Superior temporal gyrus (tissue), 1 donor: ENCODE measurements around the gene VSIG1.

ENCODE experiments used
- DNase-seq: peaks from one replicate; pipeline ENCODE4 v3.0.0-alpha.2; 2016; ENCODE audit errors: extremely low spot score

The VSIG1 gene

DNA sequence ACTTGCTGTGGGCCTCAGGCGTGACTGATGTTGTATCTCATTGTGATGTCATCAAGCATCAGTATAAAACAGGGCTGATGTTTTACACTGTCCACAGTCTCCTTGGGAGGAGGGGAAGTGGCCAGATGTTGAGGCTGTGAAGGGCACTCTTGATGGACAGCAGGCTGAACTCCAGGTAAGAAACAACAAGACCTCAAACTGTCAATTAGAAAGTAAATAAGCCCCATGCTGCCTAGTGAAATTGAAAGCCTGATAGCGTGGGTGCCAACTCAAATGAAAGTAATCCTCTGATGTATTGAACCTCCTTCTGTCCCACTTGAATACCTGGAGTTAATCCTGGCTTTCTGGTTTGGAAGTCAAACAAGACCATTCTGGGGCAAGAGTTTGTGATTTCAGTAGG is 19.7 kb downstream of the VSIG1 start:
- no peak for DNase-seq

DNA sequence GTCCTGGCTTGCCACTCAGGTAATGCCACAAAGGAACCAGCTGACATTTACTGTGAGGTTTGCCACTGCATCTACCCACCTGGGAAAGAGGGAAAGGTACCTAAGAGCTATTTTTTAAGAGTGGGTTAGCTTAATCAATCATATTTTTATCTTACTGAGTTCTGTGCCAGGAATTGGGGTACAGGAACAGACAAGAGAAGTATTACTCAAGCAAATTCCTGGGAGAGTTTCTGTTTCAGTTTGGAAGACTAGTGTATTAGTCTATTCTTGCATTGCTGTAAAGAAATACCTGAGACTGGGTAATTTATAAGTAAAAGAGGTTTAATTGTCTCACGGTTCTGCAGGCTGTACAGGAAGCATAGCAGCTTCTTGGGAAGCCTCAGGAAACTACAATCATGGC is 23.3 kb downstream of the VSIG1 start:
- no peak for DNase-seq

DNA sequence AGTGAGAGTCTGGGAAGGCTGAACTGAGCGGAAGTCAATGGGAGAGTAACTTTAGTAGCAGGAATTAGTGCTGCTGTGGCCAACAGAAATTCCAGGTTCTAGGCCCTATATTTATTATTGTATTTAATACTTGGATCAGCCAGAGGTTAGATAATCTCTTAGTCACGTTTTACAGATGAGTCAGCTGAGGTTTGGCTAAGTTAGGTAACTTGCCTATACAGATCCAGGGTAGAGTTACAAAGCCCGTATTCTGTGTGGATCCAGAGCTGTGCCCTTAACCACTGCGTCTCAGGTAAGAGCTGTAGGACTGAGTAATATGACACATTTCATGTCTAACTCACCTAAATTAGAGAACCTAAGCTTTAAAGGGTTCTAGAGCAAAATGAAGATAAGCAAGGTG is 26.0 kb downstream of the VSIG1 start:
- DNase-seq, result no peak

DNA sequence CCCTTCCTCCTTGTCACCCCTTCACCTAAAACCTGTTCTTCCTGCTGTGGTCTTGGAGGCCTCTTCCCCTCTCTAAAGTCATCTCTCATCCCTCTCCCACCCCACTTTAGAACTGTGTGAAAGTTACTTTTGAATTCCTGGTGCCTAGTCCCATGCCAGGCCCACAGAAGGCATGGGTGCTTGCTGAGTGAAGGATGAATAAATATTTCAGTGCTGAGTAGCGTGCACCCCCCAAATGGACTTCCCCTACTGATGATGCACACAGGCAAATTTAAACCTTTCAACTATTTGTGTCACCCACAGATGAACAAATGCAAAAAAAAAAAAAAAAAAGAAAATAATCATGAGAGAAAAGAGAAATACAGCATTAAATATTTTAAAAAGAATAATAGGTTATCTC is 26.7 kb downstream of the VSIG1 start:
- DNase-seq, result no peak

DNA sequence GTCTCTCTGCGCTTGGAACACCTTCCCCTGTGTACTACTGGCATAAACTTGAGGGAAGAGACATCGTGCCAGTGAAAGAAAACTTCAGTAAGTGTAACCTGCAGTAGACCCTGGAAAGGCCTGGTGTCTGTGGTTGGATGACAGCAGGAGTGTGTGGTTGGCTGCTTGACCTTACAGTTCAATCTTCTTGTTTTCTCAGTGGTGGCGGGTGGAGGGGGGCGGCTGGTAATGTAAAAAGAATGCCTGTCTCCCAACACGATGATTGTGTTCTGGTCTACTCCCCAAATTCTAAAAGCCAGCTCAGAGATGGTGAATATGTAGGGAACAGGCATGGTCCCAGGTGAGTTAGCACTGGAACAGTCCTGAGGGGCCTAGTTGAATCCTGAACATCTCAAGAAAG is 27.9 kb downstream of the VSIG1 start:
- DNase-seq, result no peak

DNA sequence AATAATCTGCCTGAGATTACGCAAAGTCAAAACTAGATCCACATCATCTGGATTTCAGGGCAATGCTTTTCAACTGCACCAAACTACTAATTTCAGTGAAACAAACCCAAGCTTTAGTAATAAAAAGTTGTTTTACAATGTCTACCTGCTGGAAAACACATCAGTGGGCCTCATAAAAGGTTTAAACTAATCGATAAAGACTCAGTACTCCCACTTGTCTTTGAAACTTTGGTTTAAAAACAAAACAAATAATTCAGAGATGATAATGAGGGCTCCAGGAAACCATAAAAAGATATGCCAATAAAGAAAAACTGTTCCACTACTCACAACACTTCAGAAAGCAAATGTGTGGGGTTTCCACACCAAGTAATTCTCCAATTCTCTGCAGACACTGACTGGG is 36.2 kb downstream of the VSIG1 start:
- DNase-seq, result no peak

DNA sequence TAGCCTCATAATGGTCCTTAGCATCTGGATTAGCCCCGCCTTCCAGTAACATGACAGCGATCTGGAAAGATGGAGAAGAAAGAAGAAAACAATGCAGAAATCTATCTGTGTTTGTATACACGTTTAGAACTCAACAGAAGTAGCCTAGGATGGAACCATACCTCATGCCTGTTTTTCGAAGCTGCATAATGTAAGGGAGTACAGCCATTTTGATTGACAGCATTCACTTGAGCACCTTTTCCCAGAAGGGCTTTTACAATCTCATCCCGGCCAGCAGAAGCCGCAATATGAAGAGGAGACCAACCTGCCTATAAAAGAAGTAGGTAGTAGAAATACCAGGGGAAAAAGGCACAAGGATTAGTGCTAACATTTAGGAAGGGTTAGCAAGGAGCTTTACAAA is 42.9 kb downstream of the VSIG1 start:
- no peak for DNase-seq

DNA sequence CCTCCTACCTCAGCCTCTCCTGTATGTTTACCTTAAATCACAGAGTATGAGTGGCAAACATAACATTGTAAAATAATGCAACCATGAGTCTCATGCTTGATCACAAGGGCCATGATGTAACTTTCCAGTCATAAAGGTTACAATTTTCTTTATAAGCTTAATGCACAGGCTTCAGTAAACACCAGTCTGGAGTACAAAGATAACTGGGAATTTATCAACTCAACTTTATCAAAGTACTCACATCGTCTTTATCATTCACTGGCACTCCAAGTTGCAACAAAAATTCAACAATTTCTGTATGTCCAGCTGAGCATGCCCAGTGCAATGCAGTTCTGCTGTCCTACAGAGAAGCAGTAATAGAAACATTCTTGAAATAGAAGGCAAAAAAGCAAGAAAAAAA is 43.6 kb downstream of the VSIG1 start:
- no peak for DNase-seq

DNA sequence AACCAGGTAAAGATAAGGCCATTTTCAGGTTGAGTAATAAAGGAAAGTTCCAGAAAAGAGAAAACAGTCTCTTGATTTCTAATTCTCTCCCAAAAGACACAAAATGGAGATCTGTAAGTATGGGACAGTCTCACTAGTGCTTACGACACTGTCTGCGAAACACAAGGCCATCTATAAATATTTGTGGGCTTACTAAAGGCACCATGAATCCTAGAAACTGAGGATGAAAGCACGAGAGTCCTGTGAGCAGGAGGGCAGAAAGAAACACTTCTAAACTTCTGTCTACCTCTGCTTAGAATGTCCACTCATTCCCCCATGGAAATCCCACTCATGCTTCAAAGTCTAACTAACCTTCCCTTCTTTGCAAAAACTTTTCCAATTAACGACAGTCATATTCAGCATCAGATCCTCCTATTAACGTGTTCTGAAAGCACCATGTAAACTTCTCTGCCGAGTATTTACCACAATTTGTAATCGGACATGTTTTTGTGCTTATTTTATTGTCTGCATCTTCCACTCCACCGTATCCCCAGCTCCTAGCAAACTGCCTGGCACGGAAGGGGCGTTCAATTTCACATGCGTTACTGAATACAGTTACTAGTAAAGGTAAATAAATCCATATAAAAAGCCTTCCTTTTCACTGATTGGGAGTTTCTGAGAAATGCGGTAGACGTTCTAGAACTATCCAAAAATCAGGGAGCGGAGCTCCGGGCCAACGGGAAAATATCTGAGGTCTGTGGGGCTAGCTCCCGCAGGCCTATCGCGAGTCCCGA is 45.8 kb downstream of the VSIG1 start:
- peak; percentile 6 for DNase-seq

DNA sequence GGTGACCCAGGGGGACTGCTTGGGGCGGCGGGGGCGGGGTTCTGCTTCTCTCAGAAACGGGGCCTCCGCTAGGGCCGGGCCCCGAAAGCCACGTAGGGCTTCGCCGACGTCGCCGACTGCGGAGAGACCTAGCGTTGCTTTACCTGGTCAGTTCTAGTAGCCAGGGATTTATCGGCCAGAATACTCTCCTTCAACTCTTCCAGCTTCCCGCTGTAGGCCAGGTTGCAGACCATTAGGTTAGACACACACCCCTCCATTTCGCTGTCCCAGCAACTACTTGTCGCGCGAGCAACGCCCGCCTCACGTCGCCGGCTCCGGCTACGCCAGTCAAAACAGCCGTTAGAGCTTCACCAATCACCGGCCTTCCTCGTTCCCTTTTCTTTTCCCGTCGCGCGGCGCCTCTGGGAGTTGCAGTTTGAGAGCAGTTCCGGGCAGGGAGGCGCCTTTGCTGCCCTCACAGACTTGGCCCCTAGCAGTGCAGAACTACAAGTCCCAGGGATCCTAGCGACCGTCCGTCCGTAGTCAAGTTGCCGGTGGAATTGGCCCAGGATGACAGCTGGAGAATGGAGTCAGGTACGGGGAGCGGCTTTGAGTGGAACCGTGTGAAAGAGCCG is 46.5 kb downstream of the VSIG1 start, which contains the start of the genes ATG4A and PSMD10:
ATG4A (plus strand) TSS at position 515 of the 614 bp plus-strand sequence; CDS start at position 564, 49 bp downstream.
PSMD10 (minus strand) TSS at position 279 of the 614 bp plus-strand sequence; CDS start at position 257, 22 bp downstream.
- peak; percentile 93 for DNase-seq

DNA sequence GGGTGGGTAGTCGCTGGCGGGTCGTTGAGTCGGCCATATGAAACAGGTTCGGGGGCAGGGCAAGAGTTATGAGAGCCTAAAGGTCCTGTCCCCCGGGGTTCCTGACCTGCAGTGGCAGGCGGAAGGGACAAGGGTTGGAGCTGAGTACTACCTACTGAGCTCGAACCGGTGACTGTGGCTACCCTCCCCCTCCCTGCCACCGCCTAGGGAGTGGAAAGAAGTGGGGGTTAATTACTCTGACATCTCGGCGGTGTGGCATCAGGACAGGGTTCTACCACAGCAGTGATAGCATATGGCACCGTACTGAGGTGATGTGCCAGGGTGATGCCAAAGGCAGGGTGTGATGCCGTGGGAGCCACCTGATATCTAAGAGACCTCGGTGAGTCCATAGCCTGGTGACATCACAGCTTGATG is 47.0 kb downstream of the VSIG1 start:
- no peak for DNase-seq

DNA sequence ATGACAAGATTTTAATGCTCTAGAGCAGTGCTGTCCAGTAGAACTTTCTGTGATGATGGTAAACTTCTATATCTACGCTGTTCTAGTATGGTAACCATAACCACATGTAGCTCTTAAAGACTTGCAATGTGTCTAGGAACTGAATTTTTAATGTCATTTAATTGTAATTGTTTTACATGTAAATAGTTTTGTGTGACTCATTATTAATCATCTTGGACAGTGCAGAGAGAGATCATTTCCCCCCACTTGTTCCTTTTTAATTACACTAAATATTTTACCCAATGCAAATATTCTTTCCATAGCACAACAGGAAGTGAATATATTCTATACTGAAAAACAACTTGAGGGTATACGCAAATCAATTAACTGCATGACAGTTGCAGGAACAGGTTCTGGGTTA is 52.5 kb downstream of the VSIG1 start:
- DNase-seq, result no peak

DNA sequence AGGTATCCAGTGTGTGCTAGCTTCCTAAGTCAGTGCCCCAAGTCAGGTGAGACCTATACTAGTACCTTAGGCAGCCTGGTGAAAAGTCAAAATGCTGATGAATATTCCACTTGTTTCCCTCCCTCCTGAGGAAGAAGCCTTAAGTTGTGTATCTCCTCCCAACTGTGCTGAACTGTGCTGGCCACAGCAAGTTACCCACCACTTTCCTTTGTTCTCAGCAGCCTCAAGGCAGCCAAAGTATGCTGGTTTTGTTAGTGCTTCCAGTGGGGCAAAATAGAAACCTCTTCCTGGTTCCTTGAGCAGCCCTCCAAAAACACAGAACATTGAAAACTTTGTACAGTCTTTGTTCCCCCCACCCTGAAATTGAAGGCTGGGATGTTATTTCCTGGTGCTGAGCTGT is 60.6 kb downstream of the VSIG1 start:
- DNase-seq, result no peak

DNA sequence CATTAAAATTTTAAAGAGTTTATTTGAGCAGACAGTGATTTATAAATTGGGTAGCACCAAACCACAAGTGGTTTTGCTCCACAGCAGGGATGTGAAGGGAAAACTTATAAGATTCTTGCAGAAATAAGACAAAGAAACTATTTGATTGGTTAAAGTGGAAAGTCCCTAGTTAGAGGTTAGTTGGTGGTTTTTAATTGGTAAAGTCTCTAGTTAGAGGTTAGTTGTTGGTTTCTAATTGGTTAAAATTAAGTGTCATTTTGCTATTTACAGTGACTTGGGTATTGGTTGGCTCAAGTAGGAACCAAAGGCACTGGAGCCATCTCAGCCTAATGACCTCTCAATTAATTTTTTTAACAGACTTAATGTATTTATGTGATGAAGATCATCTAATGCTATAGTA is 69.7 kb downstream of the VSIG1 start:
- DNase-seq, result no peak

DNA sequence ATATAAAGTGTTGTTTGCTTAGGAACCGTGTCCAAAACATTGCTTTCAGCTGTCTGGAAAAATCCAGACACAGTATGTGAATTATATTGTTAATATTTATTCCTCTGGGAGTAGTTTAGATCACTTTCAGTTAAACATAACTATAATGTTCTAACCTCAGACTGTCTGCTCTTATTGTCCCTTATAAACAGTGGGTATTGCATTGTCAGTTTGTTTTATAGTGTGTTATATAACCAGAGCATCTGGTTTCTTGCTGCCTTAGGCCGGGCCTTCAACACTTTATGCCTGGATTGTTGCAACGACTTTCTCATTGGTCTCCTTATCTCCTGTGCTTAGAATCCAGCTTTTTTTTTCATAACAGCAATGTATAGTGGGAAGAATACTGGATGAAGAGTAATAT is 73.1 kb downstream of the VSIG1 start:
- no peak for DNase-seq

DNA sequence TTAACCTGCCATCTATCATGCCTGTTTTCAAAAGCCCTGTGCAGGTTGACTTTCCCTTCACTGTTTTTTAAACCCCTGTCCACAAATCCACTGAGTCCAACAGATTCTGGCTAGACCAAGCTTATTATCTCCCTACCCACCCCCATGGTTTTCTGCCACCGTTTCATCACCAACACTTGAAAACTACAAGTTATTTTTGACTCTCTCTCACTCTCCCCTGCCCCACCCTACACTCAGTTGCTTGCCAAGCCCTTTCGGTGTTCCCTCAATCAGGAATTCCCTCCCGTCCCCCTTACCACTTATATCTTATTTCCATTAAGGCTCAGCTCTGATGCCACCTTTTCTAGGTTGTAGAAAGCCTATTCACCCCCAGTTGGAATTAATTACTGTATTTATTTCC is 76.4 kb downstream of the VSIG1 start:
- no peak for DNase-seq

DNA sequence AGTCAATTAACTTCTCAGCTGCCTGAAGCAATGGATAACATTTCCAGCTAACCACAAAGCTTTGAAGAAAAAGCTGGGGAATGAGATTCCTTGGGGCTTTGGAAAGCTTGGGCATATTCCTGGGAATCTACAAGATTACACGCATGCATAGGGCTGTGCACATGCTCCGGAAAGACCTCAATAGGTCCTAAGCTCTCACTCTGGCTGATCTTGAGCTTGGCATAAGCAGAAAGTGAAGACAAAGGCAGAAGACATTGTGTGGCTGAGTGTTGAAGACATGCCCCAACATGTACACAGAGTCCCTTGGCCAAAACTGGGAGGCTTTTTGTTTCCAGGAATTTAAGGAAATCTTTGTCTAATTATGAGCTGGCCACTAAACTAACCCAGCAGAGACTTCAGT is 77.9 kb downstream of the VSIG1 start:
- DNase-seq, result no peak

DNA sequence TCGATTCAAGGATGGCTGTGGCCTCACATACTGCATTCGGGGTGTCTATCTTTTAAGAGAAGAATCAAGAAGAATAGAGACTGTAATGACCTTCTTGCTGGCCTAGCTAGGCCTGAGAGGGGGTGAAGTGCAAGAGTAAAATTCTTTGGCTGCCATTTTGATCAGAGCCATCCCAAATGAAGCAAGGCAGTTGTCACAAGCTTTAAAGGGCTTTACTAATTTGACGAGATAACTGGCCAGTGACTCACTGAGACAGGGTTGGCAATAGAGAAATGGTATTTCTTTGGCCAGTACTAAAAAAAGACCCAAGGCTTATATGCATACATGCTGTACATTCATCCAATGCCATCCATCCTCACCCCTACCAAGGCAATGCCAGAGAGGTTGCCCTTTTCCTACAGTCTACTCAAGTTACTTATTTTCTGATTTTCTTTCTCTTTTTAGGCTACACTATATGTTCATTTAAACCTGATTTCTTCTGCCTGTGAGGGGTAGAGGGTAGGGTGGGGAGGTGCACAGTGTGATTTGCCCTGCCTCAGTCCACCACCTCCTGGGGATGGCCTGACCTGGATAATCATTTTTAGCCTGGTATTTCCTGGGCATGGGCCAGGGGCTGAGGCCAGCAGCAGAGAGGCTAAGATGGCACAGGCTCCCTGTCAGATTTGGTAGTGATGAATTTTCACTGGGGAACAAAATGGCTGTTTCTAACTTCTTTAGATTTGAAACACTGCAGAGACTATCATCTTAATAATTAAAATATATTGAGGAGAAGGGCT is 78.9 kb downstream of the VSIG1 start:
- no peak for DNase-seq

DNA sequence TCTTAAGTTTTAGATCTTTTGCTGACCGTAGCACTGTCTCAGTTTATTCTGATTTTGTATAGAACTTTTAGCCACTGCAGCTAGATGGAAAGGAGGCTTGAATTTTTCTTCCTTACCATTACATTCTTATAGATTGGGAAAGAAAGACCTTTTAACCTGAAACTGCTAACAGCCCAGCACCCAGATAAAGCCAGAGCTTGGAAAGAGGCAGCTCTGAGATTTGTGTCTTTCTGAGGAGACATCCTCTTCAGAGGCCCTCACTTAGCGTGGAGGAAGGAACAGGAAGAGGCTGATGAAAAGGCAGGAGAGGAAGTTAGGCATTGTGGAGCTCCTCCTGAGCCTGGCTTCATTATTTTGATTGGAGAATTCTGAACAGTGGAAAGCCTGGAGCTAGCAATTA is 81.8 kb downstream of the VSIG1 start:
- DNase-seq, result no peak

DNA sequence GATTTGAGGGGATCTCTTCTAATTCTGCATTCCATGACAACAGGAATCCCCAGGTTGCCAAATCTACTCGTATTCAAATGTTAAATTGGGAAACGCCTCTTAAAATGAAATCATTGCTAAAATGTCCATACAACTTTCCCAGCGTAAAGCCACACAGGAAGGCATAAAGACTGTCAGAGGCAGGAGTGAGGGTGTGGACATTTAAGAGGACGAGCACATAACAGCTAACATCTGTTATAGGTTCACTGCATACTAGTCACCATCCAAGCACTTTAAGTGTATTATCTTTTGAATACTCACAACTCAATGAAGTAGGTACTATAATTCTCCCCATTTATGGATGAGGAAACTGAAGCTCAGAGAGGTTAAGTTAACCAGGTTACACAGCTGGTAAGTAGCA is 82.3 kb downstream of the VSIG1 start:
- no peak for DNase-seq
